GM12864 (cell line): ENCODE results near the gene OR1Q1.

Experiments used
- DNase-seq: peaks from one replicate; pipeline ENCODE4 v3.0.0-alpha.2; 2011; ENCODE audit warnings: low read depth
- H3K4me3 ChIP-seq: 2 replicates; pipeline ENCODE4 v1.5.1; 2011; ENCODE audit warnings: mild to moderate bottlenecking, low read depth, low read length, control low read depth
- CTCF ChIP-seq: IDR thresholded peaks from 2 replicates; pipeline ENCODE4 v1.5.1; 2011; ENCODE audit warnings: low read depth, mild to moderate bottlenecking, moderate library complexity, low read length, control low read depth, inconsistent platforms; ENCODE audit errors: missing control alignments

Gene OR1Q1

GRCh38 chr9:122606587-122606986, 8.0 kb upstream of the OR1Q1 start:
- DNase-seq, result no peak
- no peak overlapping the region for H3K4me3 ChIP-seq
- no peak for TF ChIP-seq CTCF

- no peak for TF ChIP-seq CTCF
Measured at GRCh38 chr9:122609804-122610203, 4.7 kb upstream of the OR1Q1 start.

GRCh38 chr9:122619996-122620395, 5.5 kb downstream of the OR1Q1 start:
- DNase-seq, result no peak
- no peak for TF ChIP-seq CTCF

More at GRCh38 chr9:122609804-122610203, 4.7 kb upstream of the OR1Q1 start:
- H3K4me3 ChIP-seq, result no peak overlapping the region
- no peak for DNase-seq

GRCh38 chr9:122642226-122642625, 27.7 kb downstream of the OR1Q1 start:
- TF ChIP-seq CTCF, result no peak
- no peak overlapping the region for H3K4me3 ChIP-seq
- DNase-seq, result no peak

More at GRCh38 chr9:122619996-122620395, 5.5 kb downstream of the OR1Q1 start:
- no peak overlapping the region for H3K4me3 ChIP-seq

GRCh38 chr9:122656378-122656777, 41.8 kb downstream of the OR1Q1 start:
- TF ChIP-seq CTCF, result no peak

GRCh38 chr9:122657527-122657926, 43.0 kb downstream of the OR1Q1 start, which contains the start of gene OR1B1:
Gene OR1B1 (minus strand): TSS chr9:122657627.
- no peak for DNase-seq

More at GRCh38 chr9:122656378-122656777, 41.8 kb downstream of the OR1Q1 start:
- H3K4me3 ChIP-seq, result no peak overlapping the region
- no peak for DNase-seq

More at GRCh38 chr9:122657527-122657926, 43.0 kb downstream of the OR1Q1 start, which contains the start of gene OR1B1:
- no peak within 1 kb of the TSS for H3K4me3 ChIP-seq
- TF ChIP-seq CTCF, result no peak
